ENCODE measurements around the gene TREX2. TPM values are rescaled to one million over a fixed set of nuclear protein-coding genes. Genes with fewer than 3 reads are reported as not detected.

TREX2 gene
- total RNA-seq, 4 donors from 2014 or later, result 0.42 to 1.6 (median 0.87) TPM

GRCh38 chrX:153442463-153442862 is 3.4 kb downstream of the TREX2 start:
- no peak for ATAC-seq
- WGBS, 2 donors (ENCODE audit: low coverage in 1 of 2), result 83% methylated on average over 1 of the region's 5 CpGs; no CpG with 5 or more reads in 1 of the 2 donors
- no peak for TF ChIP-seq EP300 (IDR thresholded peaks at IDR 0.05)
- no peak for TF ChIP-seq POLR2A (IDR thresholded peaks at IDR 0.05)
- no peak for TF ChIP-seq POLR2AphosphoS5 (IDR thresholded peaks at IDR 0.05)
- TF ChIP-seq CTCF (IDR thresholded peaks at IDR 0.05), result no peak

GRCh38 chrX:153441981-153442380 is 3.9 kb downstream of the TREX2 start:
- 0 to 66% methylated on average over 1 to 8 of the region's 9 CpGs for WGBS, 2 donors (ENCODE audit: low coverage in 1 of 2)
- H3K36me3 ChIP-seq, result no peaks in the 10 kb centered on the region
- H3K27ac ChIP-seq, result no peak overlapping the region
- H3K4me1 ChIP-seq, result no peaks in the 10 kb centered on the region
- no peak overlapping the region for H3K4me3 ChIP-seq
- peaks cover 11% of the 10 kb centered on the region for H3K27me3 ChIP-seq
- H3K9me3 ChIP-seq, result no peaks in the 10 kb centered on the region
- TF ChIP-seq POLR2A (IDR thresholded peaks at IDR 0.05) (no peak), CTCF (IDR thresholded peaks at IDR 0.05) (no peak), POLR2AphosphoS5 (IDR thresholded peaks at IDR 0.05) (no peak), EP300 (IDR thresholded peaks at IDR 0.05) (no peak)
- no peak for ATAC-seq

More at GRCh38 chrX:153442463-153442862, 3.4 kb downstream of the TREX2 start:
- Histone ChIP-seq H3K9me3 (no peaks in the 10 kb centered on the region), H3K27me3 (peaks cover 11% of the 10 kb centered on the region), H3K4me1 (no peaks in the 10 kb centered on the region), H3K4me3 (no peak overlapping the region), H3K36me3 (no peaks in the 10 kb centered on the region), H3K27ac (no peak overlapping the region)

- TF ChIP-seq CTCF (IDR thresholded peaks at IDR 0.05), result no peak
- ATAC-seq, result no peak
These were observed 4.6 kb downstream of the TREX2 start for GRCh38 chrX:153441296-153441695.

GRCh38 chrX:153440556-153441135 is 5.2 kb downstream of the TREX2 start:
- no peak for ATAC-seq
- Histone ChIP-seq H3K27ac (no peak overlapping the region), H3K4me1 (no peaks in the 10 kb centered on the region), H3K36me3 (no peaks in the 10 kb centered on the region), H3K9me3 (no peaks in the 10 kb centered on the region), H3K4me3 (no peak overlapping the region), H3K27me3 (peaks cover 11% of the 10 kb centered on the region)
- WGBS, 2 donors (ENCODE audit: low coverage in 1 of 2), result 58 to 67% methylated on average over 2 to 4 of the region's 13 CpGs
- TF ChIP-seq EP300 (IDR thresholded peaks at IDR 0.05), result no peak
- TF ChIP-seq POLR2A (IDR thresholded peaks at IDR 0.05), result no peak
- TF ChIP-seq POLR2AphosphoS5 (IDR thresholded peaks at IDR 0.05), result no peak
- TF ChIP-seq CTCF (IDR thresholded peaks at IDR 0.05), result no peak

More at GRCh38 chrX:153441296-153441695, 4.6 kb downstream of the TREX2 start:
- no peaks in the 10 kb centered on the region for H3K36me3 ChIP-seq
- H3K4me1 ChIP-seq, result no peaks in the 10 kb centered on the region
- no peak overlapping the region for H3K27ac ChIP-seq
- 58 to 74% methylated on average over 3 to 6 of the region's 7 CpGs for WGBS, 2 donors (ENCODE audit: low coverage in 1 of 2)
- peaks cover 11% of the 10 kb centered on the region for H3K27me3 ChIP-seq
- H3K4me3 ChIP-seq, result no peak overlapping the region
- H3K9me3 ChIP-seq, result no peaks in the 10 kb centered on the region

- no peak for ATAC-seq
- 84 to 100% methylated on average over 1 to 4 of the region's 4 CpGs for WGBS, 2 donors (ENCODE audit: low coverage in 1 of 2)
- Histone ChIP-seq H3K4me1 (no peaks in the 10 kb centered on the region), H3K27ac (no peak overlapping the region), H3K9me3 (no peaks in the 10 kb centered on the region), H3K27me3 (peaks cover 11% of the 10 kb centered on the region), H3K36me3 (no peaks in the 10 kb centered on the region), H3K4me3 (no peak overlapping the region)
- TF ChIP-seq POLR2A (IDR thresholded peaks at IDR 0.05) (no peak), CTCF (IDR thresholded peaks at IDR 0.05) (no peak), POLR2AphosphoS5 (IDR thresholded peaks at IDR 0.05) (no peak), EP300 (IDR thresholded peaks at IDR 0.05) (no peak)
These were observed 5.9 kb downstream of the TREX2 start for GRCh38 chrX:153439977-153440376.

Measured in gastroesophageal sphincter (tissue), 4 donors.